Measurements from ENCODE around the gene HEXIM1.
A peak's percentile ranks its signal among the peaks of the same experiment; 100 is the strongest.

HEXIM1 gene

DNA sequence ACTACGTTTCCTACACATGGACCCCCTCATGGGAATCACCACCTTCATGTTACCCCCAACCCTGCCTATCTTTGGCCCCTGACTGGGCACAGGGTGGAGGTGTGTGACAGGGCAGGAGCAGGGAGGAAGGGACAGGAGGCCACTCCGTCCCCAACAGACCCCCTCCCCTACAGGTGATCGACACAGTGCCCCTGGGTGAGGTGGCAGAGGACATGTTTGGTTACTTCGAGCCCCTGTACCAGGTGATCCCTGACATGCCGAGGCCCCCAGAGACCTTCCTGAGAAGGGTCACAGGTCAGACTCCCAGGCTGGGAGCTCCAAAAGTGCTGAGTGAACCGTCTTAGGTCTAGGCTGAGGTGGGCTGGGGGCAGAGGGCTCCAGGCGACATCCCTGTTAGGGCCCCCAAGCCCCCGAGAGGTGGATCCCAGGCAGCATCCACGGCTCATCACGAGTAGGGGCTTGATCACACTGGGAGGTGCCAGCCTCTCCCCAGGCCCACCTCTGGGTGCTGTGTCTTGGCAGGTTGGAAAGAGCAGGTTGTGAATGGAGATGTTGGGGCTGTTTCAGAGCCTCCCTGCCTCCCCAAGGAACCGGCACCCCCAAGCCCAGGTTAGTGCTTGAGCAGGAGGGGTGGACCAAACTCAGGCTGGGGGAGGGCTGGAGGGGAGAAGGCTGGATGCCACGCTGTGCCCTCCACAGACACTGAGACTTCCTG lies 11.3 kb upstream of the HEXIM1 start:
- WGBS, 2 donors (ENCODE audit: extremely low coverage in 2 of 2, insufficient read length in 2 of 2, insufficient replicate concordance in 1 of 2), result no CpG with 5 or more reads among the region's 12 CpGs
- no peak overlapping the region for H3K27ac ChIP-seq (replicated peaks; ENCODE audit: low read length)
- H3K27me3 ChIP-seq (ENCODE audit: control insufficient read depth in 3 of 3, insufficient read depth in 3 of 3, low read depth in 1 of 3, low read length in 3 of 3), result no peaks in the 10 kb centered on the region

DNA sequence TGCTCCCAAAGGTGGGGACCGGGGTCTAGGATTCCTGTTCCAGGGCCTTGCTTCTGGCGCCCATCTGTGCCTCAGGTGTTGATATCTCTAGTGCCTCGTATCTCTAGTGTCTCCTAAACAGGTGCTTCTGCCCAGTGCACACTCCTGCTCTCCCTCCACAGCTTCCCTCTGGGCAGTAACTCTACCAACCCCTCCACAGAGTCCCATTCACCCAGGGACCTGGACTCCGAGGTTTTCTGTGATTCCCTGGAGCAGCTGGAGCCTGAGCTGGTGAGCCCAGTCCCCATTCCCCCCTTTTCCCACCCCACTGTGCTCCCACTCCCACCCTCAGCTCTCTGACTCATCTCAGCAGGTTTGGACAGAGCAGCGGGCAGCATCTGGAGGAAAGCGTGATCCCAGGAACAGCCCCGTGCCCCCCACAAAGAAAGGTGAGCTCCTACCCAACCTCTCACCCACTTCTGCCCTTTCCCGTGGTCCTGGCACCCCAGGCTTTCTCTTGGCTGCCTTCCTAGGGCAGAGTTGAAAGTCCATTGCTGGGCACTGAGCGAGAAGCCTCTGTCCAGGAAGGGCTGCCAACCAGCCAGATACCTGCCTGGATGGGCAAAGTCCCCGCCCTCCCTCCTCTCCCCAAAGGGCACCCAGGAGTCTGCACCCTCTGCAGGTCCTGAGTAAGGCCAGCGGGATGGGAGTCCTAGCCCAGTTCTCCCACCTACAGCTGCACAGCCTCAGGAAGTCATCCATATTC lies 10.5 kb upstream of the HEXIM1 start:
- no CpG with 5 or more reads among the region's 11 CpGs for WGBS, 2 donors (ENCODE audit: extremely low coverage in 2 of 2, insufficient read length in 2 of 2, insufficient replicate concordance in 1 of 2)

More for the DNA sequence above, 11.3 kb upstream of the HEXIM1 start:
- Histone ChIP-seq H2BK5ac (ENCODE audit: low read length) (no peak overlapping the region), H3K9ac (ENCODE audit: low read depth, low read length, poor library complexity) (no peak overlapping the region), H2AK5ac (ENCODE audit: low read depth, low read length) (peak overlapping the region; percentile 63), H4K91ac (ENCODE audit: low read depth, low read length, poor library complexity) (peak overlapping the region; percentile 5), H2BK15ac (ENCODE audit: low read length) (peak overlapping the region; percentile 15), H3K4ac (ENCODE audit: low read length) (no peak overlapping the region), H3K36me3 (replicated peaks in 1 of 2; ENCODE audit: control insufficient read depth in 2 of 2, insufficient read depth in 2 of 2, low read length in 2 of 2) (no peaks in the 10 kb centered on the region), H3K4me1 (ENCODE audit: control insufficient read depth in 2 of 2, insufficient read depth in 1 of 2, low read depth in 1 of 2, low read length in 2 of 2) (peaks cover 10 to 21% of the 10 kb centered on the region in 2 donors), H2BK12ac (ENCODE audit: low read length) (no peak overlapping the region), H3K9me3 (replicated peaks in 1 of 2; ENCODE audit: control insufficient read depth in 2 of 2, insufficient read depth in 1 of 2, low read depth in 1 of 2, low read length in 2 of 2) (no peaks in the 10 kb centered on the region), H3K14ac (ENCODE audit: low read length) (no peak overlapping the region), H3K23ac (ENCODE audit: low read depth, low read length, poor library complexity) (no peak overlapping the region), H2AFZ (ENCODE audit: low read length) (no peak overlapping the region), H2BK120ac (ENCODE audit: low read depth, low read length) (peak overlapping the region; percentile 26), H3K4me2 (ENCODE audit: insufficient read depth, low read length, poor library complexity, severe bottlenecking) (no peak overlapping the region), H4K8ac (ENCODE audit: low read depth, low read length) (no peak overlapping the region), H3K79me1 (ENCODE audit: low read depth, low read length) (peaks cover 2% of the 10 kb centered on the region), H3K18ac (ENCODE audit: low read length) (no peak overlapping the region), H3K4me3 (ENCODE audit: low read length in 2 of 2) (no peak overlapping the region)
- DNase-seq (ENCODE audit: low spot score), result no peak

DNA sequence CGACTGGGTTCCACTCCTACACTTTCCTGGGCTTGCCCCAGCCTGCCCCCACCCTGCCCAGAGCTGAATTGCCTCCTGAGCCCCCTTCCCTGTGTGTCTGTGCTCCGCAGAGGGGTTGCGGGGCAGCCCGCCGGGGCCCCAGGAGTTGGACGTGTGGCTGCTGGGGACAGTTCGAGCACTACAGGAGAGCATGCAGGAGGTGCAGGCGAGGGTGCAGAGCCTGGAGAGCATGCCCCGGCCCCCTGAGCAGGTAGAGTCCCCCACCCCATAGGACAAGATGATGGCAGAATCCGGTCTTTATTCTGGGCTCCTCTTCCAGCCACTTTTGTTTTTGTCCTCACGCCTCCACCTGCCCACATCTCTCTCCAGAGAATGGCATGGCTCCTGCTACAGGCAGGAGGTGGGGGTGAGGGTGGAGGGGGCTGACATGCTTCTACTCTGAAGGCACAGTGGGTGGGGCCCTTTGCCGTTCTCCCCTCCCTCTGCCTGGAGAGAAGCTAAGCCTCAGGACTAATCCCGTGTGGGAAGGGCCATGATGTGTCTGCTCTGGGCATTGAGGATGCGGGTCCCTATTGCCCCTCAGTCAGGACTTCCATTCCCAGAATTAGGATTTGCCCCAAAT lies 9.3 kb upstream of the HEXIM1 start:
- Histone ChIP-seq H3K4ac (ENCODE audit: low read length) (peak overlapping the region; percentile 53), H3K4me2 (ENCODE audit: insufficient read depth, low read length, poor library complexity, severe bottlenecking) (no peak overlapping the region), H3K79me1 (ENCODE audit: low read depth, low read length) (peaks cover 3% of the 10 kb centered on the region), H3K4me3 (ENCODE audit: low read length in 2 of 2) (no peak overlapping the region), H2AK5ac (ENCODE audit: low read depth, low read length) (peak overlapping the region; percentile 95), H2BK120ac (ENCODE audit: low read depth, low read length) (no peak overlapping the region), H3K9ac (ENCODE audit: low read depth, low read length, poor library complexity) (no peak overlapping the region), H3K9me3 (replicated peaks in 1 of 2; ENCODE audit: control insufficient read depth in 2 of 2, insufficient read depth in 1 of 2, low read depth in 1 of 2, low read length in 2 of 2) (no peaks in the 10 kb centered on the region), H3K14ac (ENCODE audit: low read length) (no peak overlapping the region), H3K27me3 (ENCODE audit: control insufficient read depth in 3 of 3, insufficient read depth in 3 of 3, low read depth in 1 of 3, low read length in 3 of 3) (no peaks in the 10 kb centered on the region), H3K36me3 (replicated peaks in 1 of 2; ENCODE audit: control insufficient read depth in 2 of 2, insufficient read depth in 2 of 2, low read length in 2 of 2) (no peaks in the 10 kb centered on the region), H2BK15ac (ENCODE audit: low read length) (peak overlapping the region; percentile 71), H3K4me1 (ENCODE audit: control insufficient read depth in 2 of 2, insufficient read depth in 1 of 2, low read depth in 1 of 2, low read length in 2 of 2) (peaks cover 12 to 25% of the 10 kb centered on the region in 2 donors), H4K8ac (ENCODE audit: low read depth, low read length) (no peak overlapping the region), H4K91ac (ENCODE audit: low read depth, low read length, poor library complexity) (no peak overlapping the region), H3K27ac (replicated peaks; ENCODE audit: low read length) (peak overlapping the region; percentile 49), H2AFZ (ENCODE audit: low read length) (no peak overlapping the region), H2BK12ac (ENCODE audit: low read length) (no peak overlapping the region), H3K18ac (ENCODE audit: low read length) (peak overlapping the region; percentile 57), H2BK5ac (ENCODE audit: low read length) (no peak overlapping the region), H3K23ac (ENCODE audit: low read depth, low read length, poor library complexity) (peak overlapping the region; percentile 55)
- DNase-seq (ENCODE audit: low spot score), result no peak
- no CpG with 5 or more reads among the region's 14 CpGs for WGBS, 2 donors (ENCODE audit: extremely low coverage in 2 of 2, insufficient read length in 2 of 2, insufficient replicate concordance in 1 of 2)

More for the DNA sequence above, 10.5 kb upstream of the HEXIM1 start:
- H3K23ac ChIP-seq (ENCODE audit: low read depth, low read length, poor library complexity), result no peak overlapping the region
- no peak overlapping the region for H2BK5ac ChIP-seq (ENCODE audit: low read length)
- peak overlapping the region; percentile 32 for H2AK5ac ChIP-seq (ENCODE audit: low read depth, low read length)
- no peak for DNase-seq (ENCODE audit: low spot score)
- no peak overlapping the region for H3K9ac ChIP-seq (ENCODE audit: low read depth, low read length, poor library complexity)
- H3K14ac ChIP-seq (ENCODE audit: low read length), result no peak overlapping the region
- H2BK120ac ChIP-seq (ENCODE audit: low read depth, low read length), result no peak overlapping the region
- H2BK15ac ChIP-seq (ENCODE audit: low read length), result no peak overlapping the region
- H2AFZ ChIP-seq (ENCODE audit: low read length), result no peak overlapping the region
- peaks cover 10 to 20% of the 10 kb centered on the region in 2 donors for H3K4me1 ChIP-seq (ENCODE audit: control insufficient read depth in 2 of 2, insufficient read depth in 1 of 2, low read depth in 1 of 2, low read length in 2 of 2)
- no peak overlapping the region for H3K18ac ChIP-seq (ENCODE audit: low read length)
- H3K27me3 ChIP-seq (ENCODE audit: control insufficient read depth in 3 of 3, insufficient read depth in 3 of 3, low read depth in 1 of 3, low read length in 3 of 3), result no peaks in the 10 kb centered on the region
- H3K4ac ChIP-seq (ENCODE audit: low read length), result no peak overlapping the region
- H3K36me3 ChIP-seq (replicated peaks in 1 of 2; ENCODE audit: control insufficient read depth in 2 of 2, insufficient read depth in 2 of 2, low read length in 2 of 2), result no peaks in the 10 kb centered on the region
- H2BK12ac ChIP-seq (ENCODE audit: low read length), result no peak overlapping the region
- H3K79me1 ChIP-seq (ENCODE audit: low read depth, low read length), result peaks cover 2% of the 10 kb centered on the region
- H3K4me2 ChIP-seq (ENCODE audit: insufficient read depth, low read length, poor library complexity, severe bottlenecking), result no peak overlapping the region
- H3K4me3 ChIP-seq (ENCODE audit: low read length in 2 of 2), result no peak overlapping the region
- H4K91ac ChIP-seq (ENCODE audit: low read depth, low read length, poor library complexity), result no peak overlapping the region
- no peak overlapping the region for H4K8ac ChIP-seq (ENCODE audit: low read depth, low read length)
- no peak overlapping the region for H3K27ac ChIP-seq (replicated peaks; ENCODE audit: low read length)
- H3K9me3 ChIP-seq (replicated peaks in 1 of 2; ENCODE audit: control insufficient read depth in 2 of 2, insufficient read depth in 1 of 2, low read depth in 1 of 2, low read length in 2 of 2), result no peaks in the 10 kb centered on the region

DNA sequence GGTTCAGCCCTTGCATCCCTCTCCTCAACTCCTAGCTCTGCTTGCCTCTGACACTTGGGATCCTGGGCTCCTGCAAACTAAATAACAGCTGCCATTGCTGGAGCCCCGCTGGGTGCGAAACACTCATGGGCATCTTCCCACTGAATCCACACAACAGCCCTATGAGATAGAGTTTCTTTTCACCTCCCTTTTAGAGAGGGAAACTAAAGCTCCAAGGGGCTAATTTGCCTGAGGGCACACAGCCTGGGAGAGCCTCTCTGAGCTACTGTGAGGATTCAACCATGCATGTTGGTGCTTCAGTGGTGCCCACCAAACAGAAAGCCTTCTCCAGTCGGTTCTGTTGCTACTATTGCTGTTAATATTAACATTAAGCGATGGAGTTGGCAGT lies 8.7 kb upstream of the HEXIM1 start:
- peak overlapping the region; percentile 58 for H2BK15ac ChIP-seq (ENCODE audit: low read length)
- H2AFZ ChIP-seq (ENCODE audit: low read length), result no peak overlapping the region
- no peak for DNase-seq (ENCODE audit: low spot score)
- no peak overlapping the region for H3K14ac ChIP-seq (ENCODE audit: low read length)
- H3K23ac ChIP-seq (ENCODE audit: low read depth, low read length, poor library complexity), result peak overlapping the region; percentile 55
- peak overlapping the region; percentile 49 for H3K27ac ChIP-seq (replicated peaks; ENCODE audit: low read length)
- H2AK5ac ChIP-seq (ENCODE audit: low read depth, low read length), result peak overlapping the region; percentile 95
- no peak overlapping the region for H2BK5ac ChIP-seq (ENCODE audit: low read length)
- no peak overlapping the region for H2BK120ac ChIP-seq (ENCODE audit: low read depth, low read length)
- H3K9ac ChIP-seq (ENCODE audit: low read depth, low read length, poor library complexity), result no peak overlapping the region
- H3K4me2 ChIP-seq (ENCODE audit: insufficient read depth, low read length, poor library complexity, severe bottlenecking), result peak overlapping the region; percentile 18
- no peaks in the 10 kb centered on the region for H3K9me3 ChIP-seq (replicated peaks in 1 of 2; ENCODE audit: control insufficient read depth in 2 of 2, insufficient read depth in 1 of 2, low read depth in 1 of 2, low read length in 2 of 2)
- no peaks in the 10 kb centered on the region for H3K27me3 ChIP-seq (ENCODE audit: control insufficient read depth in 3 of 3, insufficient read depth in 3 of 3, low read depth in 1 of 3, low read length in 3 of 3)
- no peak overlapping the region for H2BK12ac ChIP-seq (ENCODE audit: low read length)
- H3K18ac ChIP-seq (ENCODE audit: low read length), result peak overlapping the region; percentile 57
- peaks cover 3% of the 10 kb centered on the region for H3K79me1 ChIP-seq (ENCODE audit: low read depth, low read length)
- peaks cover 13 to 27% of the 10 kb centered on the region in 2 donors for H3K4me1 ChIP-seq (ENCODE audit: control insufficient read depth in 2 of 2, insufficient read depth in 1 of 2, low read depth in 1 of 2, low read length in 2 of 2)
- no peaks in the 10 kb centered on the region for H3K36me3 ChIP-seq (replicated peaks in 1 of 2; ENCODE audit: control insufficient read depth in 2 of 2, insufficient read depth in 2 of 2, low read length in 2 of 2)
- WGBS, 2 donors (ENCODE audit: extremely low coverage in 2 of 2, insufficient read length in 2 of 2, insufficient replicate concordance in 1 of 2), result no CpG with 5 or more reads among the region's 4 CpGs
- H4K91ac ChIP-seq (ENCODE audit: low read depth, low read length, poor library complexity), result no peak overlapping the region
- peak overlapping the region; percentile 53 for H3K4ac ChIP-seq (ENCODE audit: low read length)
- no peak overlapping the region for H4K8ac ChIP-seq (ENCODE audit: low read depth, low read length)
- H3K4me3 ChIP-seq (ENCODE audit: low read length in 2 of 2), result no peak overlapping the region

Data from neuronal stem cell (in vitro differentiated cells).